ENCODE results near the gene ARF1.

DNA sequence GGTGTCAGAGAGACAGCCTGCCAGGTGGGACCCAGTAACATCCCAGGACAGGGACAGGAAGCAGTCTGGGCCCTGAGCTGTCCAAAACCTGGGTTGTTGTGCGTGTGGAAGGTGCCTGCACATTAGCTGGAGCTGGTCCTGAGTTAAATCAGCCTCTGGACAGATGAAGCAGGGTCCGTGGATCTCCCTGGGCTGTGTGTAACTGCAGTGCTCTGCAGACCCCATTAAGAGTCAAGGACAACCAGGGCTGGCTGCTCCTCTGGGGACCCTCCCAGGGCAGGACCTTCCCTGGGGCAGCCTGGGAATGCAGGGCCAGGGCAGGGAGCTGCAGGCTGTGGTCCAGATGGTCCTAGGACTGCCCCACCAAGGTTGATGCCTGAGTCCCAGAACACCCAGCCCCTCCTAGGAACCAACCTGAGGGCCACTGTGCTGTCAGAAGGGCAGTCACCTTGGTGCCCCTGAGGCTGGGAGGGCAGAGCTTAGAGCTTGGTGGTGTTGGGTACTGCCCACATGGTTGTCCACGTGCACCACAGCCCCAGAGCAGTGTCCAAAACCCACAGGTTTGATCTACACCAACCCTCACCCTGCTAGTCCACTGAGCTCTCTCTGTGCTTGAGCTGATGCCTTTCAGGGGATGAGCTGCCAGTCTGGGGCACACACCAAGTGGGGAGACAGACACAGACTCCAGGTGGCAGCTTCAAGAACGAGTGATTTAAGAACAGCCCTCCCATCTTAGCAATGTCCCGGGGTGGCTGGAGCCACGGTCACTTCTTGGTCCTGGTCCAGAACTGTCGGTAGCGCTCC lies 23.7 kb downstream of the ARF1 start:
- TF ChIP-seq, protein P1, sequence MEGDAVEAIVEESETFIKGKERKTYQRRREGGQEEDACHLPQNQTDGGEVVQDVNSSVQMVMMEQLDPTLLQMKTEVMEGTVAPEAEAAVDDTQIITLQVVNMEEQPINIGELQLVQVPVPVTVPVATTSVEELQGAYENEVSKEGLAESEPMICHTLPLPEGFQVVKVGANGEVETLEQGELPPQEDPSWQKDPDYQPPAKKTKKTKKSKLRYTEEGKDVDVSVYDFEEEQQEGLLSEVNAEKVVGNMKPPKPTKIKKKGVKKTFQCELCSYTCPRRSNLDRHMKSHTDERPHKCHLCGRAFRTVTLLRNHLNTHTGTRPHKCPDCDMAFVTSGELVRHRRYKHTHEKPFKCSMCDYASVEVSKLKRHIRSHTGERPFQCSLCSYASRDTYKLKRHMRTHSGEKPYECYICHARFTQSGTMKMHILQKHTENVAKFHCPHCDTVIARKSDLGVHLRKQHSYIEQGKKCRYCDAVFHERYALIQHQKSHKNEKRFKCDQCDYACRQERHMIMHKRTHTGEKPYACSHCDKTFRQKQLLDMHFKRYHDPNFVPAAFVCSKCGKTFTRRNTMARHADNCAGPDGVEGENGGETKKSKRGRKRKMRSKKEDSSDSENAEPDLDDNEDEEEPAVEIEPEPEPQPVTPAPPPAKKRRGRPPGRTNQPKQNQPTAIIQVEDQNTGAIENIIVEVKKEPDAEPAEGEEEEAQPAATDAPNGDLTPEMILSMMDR (IDR thresholded peaks at IDR 0.05) = no peak
- TF ChIP-seq POLR2AphosphoS5 (IDR thresholded peaks at IDR 0.05; ENCODE audit: insufficient read depth in 1 of 2, low read depth in 1 of 2) = no peak
